Renal cortex interstitium (tissue), 11 donors: ENCODE results near the gene PPP2R5C. TPM values are rescaled to one million over a fixed set of nuclear protein-coding genes. Genes with fewer than 3 reads are reported as not detected.

ENCODE experiments used
- DNase-seq, 11 donors: peaks; one replicate each; pipeline ENCODE4 v3.0.0-alpha.2; 2013; ENCODE audit warnings: low read depth in 9 of 11, low spot score in 4 of 11; ENCODE audit errors: extremely low read depth in 1 of 11
- polyA plus RNA-seq, 3 donors: library from polyadenylated mRNA; unstranded; fragments of 120-200 nt; gene quantifications; one replicate each; pipeline ENCODE4 v1.2.1, GENCODE V29; 2013; ENCODE audit not compliant: insufficient read length in 3 of 3

Gene PPP2R5C
- polyA plus RNA-seq, 3 donors: 96.6 to 115 (median 101) TPM

DNA sequence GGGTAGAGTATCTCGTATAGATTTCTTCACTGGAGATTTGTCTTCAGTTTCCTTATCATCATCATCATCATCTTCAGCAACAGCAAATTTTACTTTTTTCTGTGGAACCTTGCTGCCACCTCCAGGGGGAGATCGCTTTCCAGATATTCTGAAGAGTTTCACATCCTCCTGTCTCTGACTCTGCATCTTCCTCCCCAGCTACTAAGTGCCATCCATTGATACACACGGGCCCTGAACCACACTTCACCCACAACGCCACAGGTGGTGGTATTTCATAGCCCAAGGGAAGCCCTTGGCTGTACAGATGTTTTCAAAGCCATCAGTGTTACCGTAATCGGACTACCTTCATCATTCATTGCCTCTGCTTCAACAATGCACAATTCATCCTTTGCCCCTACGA, 82.2 kb downstream of the PPP2R5C start:
- DNase-seq: no peak

DNA sequence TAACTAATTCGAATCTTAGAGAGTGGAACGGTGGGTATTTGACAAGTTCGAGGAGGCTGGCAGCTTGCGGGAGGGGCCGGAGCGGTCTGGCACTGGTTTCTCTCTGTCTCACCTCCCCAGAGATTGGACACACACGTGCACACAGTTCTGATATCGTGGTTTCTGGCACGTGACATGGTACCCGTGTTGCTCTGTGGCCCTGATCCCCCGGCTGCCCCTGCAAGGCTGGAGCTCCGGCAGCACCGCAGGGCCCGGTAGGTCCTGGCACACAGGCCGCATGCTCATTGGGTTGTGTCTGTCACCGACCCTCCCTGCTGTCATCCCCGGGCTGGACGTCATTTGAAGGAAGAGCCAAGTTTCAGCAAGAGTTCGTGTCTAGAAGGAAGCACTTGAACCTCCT, 82.7 kb downstream of the PPP2R5C start:
- no peak for DNase-seq

DNA sequence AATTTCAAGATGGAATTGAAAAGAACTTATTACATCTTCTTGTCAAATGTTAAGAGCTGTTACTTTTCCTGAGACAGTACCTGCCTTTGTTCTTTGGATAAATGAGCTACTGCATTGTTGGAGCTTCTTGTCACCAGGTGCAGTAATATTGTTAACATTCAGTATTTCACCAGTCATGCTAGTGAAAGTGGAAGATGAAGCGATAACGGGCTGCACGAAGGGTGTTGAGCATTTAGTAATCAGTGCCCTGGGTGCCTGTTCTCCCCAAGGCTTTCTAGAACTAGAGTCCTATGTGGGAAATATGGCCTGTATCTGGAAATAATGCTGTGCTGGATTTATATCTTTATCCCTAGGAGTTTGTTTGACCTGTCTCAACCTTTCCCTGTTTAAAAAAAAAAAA, 83.2 kb downstream of the PPP2R5C start:
- no peak for DNase-seq

DNA sequence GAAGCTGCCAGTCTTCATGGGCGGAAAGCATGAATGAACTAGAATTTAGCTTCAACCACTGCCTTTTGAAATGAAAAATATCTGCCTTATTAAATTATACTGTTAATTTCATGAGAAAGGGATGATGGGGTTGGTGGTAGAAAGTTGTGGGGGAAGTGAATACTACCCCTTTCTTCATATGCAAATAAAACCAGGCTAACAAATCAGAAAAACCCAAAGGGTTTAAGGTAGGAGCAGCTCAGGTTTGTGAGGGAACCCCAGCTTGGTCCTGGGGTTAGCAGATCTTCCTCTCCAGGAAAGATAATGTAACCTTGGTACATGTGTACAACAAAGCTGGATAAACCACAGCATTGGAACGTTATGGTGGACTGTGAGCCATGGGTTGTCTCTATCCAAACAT, 84.0 kb downstream of the PPP2R5C start:
- no peak for DNase-seq

DNA sequence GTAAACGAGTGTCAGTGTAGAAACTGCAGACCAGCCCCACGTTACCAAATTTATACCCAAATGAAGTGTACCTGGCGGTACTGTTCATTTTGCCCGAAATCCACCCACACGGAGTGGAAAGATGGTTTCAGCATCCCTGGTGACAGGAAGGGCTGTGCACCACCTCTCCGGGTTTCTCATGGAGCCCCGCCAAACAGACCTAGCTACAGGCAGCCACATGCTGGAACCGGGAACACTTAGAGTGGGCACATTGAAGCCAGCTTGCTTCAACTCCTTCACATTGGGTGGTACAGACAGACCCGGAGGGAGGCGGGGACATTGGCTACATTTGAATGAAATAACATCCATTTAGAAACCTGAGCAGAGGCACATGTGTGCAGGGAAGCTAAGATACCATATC, 84.4 kb downstream of the PPP2R5C start:
- DNase-seq: no peak

DNA sequence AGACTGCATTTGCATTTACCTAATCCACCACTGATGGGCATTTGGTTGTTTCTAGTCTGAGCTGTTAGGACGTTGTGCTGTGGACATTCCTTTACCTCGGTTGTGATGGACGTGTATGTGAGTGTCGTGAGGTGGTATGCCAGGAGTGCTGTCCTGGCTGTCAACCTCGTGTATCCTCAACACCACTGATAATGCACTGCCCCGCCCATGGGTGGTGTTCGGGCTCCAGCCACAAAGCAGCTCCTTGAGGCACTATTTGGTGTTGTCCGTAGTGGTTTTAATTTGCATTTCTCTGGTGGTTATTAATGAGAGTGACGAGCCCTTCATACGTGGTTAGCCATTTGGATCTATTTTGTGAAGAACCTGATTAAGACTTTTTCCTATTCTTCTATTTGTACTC, 87.6 kb downstream of the PPP2R5C start:
- DNase-seq: no peak

DNA sequence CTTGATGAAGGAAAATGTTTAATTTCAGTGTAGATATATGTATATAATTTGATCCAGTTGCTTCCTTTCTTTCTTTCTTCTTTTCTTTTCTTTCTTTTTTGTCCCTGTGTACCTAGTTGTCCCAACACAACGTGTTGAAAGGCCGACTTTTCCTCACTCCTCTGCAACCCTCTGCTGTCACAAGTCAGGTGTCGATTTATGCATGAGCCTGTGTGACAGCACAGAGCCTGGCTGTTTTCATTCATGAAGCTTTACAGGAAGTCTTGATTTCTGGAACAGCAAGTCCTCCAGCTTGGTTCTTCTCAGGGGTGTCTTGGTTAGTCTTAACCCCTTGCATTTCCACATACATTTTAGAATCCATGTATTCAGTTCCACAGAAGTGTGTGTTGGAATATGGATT, 88.1 kb downstream of the PPP2R5C start:
- no peak for DNase-seq

DNA sequence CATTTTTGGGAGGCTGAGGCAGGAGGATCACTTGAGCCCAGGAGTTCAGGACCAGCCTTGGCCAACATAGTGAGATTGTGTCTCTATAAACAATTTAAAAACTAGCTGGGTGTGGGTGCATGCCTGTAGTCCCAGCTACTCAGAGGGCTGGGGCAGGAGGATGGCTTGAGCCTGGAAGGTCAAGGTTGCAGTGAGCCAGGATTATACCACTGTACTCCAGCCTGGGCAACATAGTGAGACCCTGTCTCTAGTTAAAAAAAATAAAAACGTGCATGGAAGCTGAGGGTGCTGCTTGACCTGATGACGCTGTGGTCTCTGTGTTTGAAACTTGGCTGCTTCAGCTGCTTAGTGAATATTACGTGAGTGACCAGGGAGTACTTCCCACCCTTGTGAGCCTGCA, 89.7 kb downstream of the PPP2R5C start:
- DNase-seq: no peak

DNA sequence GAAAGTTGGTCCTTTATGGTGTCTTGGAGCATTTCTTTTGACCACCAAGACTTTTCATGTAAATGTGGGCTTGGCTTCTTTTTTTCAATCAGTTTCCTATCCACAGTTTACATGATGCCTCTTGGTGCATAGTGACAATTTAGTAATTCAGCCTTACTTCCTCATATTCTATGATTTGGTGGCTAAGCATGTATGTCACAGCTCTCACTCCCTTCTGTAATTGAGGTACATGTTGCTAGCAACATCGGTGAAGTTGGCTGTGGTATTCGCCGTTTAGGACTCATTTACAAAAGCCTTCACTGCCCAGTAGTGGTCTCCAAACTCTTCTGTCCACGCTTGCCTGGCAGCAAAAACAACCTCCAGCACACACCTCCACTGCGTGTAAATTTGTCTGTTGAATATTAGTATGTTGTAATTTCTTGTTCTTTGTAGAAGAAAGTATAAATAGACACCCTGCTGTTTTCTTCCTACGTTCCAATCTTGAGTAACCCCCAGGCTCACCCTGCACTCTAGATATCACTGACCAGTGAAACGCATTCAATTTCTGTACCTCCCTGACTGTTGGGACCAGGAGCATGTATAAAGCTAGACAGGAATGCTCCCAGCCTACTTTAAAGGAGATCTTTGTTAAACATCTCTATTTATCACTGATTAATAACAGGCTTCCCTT, 90.4 kb downstream of the PPP2R5C start:
- DNase-seq: no peak

DNA sequence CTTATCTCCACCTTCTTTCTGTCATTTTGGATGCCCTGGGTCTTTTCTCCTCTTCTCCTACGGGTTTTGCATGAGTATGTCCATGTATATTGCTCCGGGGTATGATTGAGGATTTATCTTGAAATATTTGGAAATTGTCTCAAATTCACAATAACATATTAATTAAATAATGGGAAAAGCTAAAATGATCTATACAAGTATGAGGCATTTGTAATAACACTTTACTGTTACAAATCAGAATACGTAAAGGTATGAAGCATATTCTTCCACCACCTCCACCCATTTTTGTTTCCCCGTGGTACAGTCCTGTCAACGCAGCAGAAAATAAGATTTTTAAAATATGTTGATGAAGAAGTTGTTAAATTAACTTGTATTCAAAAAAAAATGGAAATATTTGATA, 91.3 kb downstream of the PPP2R5C start:
- no peak for DNase-seq

DNA sequence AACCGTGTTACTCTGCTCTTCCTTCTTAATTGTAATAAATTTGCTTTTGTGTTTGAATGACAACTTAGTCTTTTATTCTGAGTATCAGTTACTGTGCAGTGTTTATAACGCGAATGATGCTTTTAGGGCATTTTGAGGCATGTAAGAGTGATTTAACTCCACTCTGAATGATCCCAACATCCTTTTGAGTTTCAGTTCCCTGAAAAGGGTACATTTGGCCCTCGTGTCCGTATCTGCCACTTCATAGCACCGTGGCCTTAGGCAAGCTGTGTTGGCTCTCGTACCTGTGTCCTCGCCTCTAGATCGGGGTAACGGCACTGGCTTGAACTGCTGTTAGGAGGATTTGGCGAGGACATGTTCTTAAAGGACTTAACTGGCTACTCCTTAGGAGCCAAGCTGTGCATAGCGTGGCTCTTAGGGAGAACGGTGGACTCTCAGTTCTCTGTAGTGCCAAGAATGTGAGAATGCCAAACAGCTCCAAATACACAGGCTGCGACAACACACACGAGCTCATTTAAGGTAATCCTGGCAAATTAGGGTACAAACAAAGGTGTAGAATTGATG, 92.0 kb downstream of the PPP2R5C start:
- DNase-seq: no peak

DNA sequence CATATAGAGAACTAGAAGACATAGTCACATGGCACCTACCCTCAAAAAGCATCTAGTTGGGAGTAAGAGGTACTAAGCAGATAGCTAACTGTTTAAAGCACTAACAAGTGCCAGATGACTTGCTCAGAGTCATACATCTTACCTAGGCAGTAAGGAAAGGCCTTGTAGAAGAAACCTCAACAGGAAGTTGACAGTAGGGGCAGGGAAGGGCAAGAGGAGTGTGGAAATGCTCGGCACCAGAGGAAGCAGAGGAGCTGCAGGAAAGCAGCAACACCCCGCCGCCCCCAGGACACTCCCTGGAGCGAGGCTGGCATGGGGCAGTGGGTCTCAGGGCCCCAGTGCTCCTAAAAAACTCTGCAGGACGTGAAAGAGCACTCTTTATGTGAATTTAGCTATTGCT, 92.9 kb downstream of the PPP2R5C start:
- DNase-seq: no peak

DNA sequence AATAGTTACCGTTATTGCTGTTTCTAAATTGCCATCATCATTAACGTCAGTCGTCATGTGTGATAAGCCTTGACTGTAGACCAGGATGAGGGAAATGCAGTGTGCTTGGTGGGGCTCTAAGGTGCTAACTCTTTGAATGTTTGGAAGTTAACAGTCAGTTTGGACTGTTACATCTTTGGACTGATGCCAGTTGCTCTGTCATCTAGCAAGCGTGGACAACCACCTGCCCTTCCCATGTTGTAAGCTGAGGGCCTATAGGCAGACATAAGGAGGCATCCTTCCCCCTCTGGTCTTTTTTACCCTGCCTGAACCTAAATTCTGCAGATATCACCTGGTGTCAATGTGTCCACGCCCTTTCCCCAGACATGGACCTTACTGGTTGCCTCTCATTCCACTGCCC, 94.4 kb downstream of the PPP2R5C start:
- no peak for DNase-seq

DNA sequence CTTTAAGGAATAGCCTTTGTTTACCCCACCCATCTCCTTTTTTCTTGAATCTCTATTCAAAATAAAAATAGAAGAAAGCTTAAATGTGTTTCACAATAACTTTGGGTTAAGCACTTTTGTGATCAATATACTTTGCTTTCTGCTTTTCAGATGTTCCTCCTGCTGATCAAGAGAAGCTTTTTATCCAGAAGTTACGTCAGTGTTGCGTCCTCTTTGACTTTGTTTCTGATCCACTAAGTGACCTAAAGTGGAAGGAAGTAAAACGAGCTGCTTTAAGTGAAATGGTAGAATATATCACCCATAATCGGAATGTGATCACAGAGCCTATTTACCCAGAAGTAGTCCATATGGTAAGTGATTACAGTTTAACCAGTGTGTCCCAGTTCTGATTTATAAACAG, 95.0 kb downstream of the PPP2R5C start:
- DNase-seq: no peak

DNA sequence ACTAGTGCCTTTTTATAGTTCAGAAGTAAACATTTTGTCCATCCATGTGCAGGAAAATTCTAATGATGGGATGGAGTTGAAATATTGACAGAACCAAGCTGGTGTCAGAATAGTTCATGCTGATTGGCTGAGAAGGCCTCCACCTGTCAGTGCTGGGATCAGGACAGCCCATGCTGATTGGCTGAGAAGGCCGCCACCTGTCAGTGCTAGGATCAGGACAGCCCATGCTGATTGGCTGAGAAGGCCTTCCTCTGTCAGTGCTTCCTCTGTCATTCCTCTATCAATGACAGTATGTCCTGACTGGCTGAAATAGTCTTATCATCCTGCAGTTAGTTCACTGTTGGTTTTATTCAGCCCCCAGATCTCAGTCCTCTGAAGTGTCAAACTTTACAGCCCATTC, 95.7 kb downstream of the PPP2R5C start:
- DNase-seq: no peak

DNA sequence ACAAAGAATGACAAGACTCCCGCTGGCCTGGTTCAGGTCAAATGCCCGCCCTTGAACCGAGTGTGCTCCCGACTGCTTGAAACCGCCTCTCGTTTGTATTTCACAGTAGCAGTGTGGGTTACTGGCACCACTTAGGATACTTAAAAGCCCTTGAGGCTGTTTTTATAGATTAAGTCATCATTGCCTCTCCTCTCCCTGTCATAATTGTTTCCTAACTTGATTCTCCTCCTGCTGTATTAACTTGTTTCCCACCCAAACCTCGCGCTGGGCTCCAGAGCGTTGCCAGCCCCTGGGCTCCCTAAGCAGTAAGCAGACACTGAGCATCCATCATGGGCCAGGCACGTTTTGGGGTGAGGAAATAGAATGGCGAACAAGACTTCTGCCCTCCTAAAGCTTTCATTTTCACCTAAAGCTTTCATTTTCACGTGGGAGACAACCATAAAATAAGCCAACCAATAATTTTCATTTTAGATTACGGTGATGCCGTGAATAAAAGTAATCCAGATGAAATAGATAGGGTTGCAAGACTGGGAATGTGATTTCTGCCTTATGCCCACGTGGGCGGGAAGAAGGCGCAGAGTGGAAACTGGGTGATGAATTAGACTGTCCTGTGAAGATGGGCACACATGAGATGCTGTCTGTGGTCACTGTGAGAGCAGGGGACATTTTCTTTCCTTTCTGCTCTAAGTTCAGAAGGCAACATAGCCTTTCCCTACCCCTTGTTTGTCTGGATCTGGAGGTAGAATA, 97.5 kb downstream of the PPP2R5C start:
- no peak for DNase-seq

DNA sequence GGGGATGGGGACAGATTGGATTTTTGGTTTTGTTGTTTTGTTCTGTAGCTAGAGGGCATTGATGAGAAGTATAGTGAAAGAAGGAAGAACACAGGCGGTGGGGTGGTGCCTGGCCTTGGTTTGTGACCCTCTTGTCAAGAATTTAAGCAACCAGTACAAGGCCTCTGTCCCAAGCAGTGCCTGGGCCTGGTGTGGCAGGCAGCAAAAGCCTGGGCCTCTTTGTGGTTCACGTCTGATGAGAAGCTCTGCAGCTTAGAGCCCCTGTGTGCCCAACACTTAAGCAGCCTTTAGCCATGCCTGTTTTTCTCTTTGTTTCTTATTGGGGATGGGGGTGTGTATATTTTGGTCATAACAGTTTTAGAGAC, 98.0 kb downstream of the PPP2R5C start:
- DNase-seq: no peak

DNA sequence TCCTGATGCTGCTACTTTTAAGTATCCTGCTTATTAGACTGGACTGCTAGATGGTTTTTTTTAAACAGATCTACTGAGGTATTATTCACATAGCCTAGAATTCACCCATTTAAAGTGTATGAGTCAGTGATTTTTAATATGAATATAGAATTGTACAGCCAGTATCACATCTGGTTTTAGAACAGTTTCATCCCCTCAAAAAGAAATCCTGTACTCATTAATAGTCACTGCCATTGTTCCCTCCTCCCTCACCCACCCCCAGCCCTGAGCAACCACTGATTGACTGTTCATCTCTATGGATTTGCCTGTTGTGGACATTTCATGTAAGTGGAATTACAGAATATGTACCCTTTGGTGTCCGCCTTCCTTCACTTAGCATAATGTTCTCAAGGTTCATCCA, 98.4 kb downstream of the PPP2R5C start:
- DNase-seq: no peak

DNA sequence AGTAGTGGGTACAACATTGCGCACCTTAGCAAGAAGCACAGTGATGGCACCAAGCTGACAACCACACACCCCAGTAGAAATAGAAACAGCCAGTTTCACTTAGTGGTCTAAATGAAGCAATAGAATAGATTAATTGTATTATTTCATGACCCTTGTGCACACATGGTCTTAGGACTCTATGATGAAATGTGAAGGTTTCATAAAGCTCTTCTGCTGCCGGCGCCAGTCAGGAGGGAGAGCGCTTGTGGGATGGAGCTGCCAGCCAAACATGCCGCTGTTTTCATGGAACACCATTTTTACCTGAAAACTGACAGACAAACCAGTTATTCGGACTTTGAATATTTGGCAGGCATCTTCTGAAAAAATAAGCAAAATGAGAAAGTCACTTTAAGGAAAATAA, 100.0 kb downstream of the PPP2R5C start:
- no peak for DNase-seq

DNA sequence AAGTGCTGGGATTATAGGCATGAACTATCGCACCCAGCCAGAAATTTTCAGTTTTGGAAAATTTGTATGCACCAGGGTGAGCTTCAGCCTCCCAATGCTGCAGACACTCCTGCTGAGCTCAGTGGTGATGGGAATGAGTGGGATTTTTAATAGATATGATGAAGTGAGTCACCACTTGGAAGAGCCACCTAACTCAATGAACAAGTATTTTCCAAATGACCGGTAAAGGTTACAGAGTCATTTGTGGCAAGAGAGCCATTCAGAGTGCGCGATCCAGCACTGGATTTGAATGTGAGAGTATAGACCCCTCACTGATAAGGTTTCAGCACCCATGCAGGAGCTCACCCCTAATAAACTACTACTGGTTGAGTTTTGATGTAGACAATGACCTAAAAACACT, 100.7 kb downstream of the PPP2R5C start:
- no peak for DNase-seq

DNA sequence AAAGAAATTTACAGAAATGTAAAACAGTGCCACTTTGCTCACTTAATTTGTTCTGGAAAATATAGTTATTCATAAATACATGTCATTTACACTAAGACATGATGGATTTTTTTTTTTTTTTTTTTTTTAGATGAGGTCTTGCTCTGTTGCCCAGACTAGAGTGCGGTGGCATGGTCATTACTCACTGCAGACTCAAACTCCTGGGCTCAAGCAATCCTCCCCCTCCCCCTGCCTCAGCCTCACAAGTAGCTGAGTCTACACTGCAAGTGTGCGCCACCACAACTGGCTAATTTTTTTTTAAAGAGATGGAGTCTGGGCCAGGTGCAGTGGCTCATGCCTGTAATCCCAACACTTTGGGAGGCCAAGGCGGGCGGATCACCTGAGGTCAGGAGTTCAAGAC, 101.2 kb downstream of the PPP2R5C start:
- no peak for DNase-seq
